ENCODE measurements around the gene ACSL5. TPM values are rescaled to one million over a fixed set of nuclear protein-coding genes. Genes with fewer than 3 reads are reported as not detected.
A peak's percentile ranks its signal among the peaks of the same experiment; 100 is the strongest.

ACSL5 gene
- total and polyA plus RNA-seq, 10 of the 15 experiments (the other 5 are each of a cell fraction or from before 2014, with no cell fraction given) = 22.3 to 57.0 (median 46.4) TPM

GRCh38 chr10:112467541-112468075, 93.7 kb downstream of the ACSL5 start (continued):
- no peak for TF ChIP-seq USF1 (IDR thresholded peaks at IDR 0.05; ENCODE audit: borderline replicate concordance, extremely low read length, insufficient read depth, low read depth, low read length)

GRCh38 chr10:112471878-112472487, 98.1 kb downstream of the ACSL5 start:
- ChIA-PET RAD21 (ENCODE audit: unreplicated experiment) (interaction anchor here (0.6 to 2.3 kb wide), 27 partner anchors 9 to 1091 kb away, joined by 3 to 16 read pairs (median 4); partner anchors contain the start of genes VTI1A and ZDHHC6), SMC1A (ENCODE audit: uncharacterized antibody, unreplicated experiment) (interaction anchor here (0.6 to 2.6 kb wide), 26 partner anchors 9 to 1046 kb away, joined by 3 to 16 read pairs (median 3); partner anchors contain the start of genes ACSL5, VTI1A and ZDHHC6), CTCF (interaction anchor here (0.6 to 3.8 kb wide), 64 partner anchors 9 to 1216 kb away, joined by 3 to 42 read pairs (median 4); partner anchors contain the start of genes ACSL5 and ZDHHC6), POLR2A (interaction anchor here (0.7 kb wide), 2 partner anchors 1858 to 1894 kb away, joined by 3 to 4 read pairs; no protein-coding TSS in a partner anchor)
- ATAC-seq (peak; percentile 91), FAIRE-seq (peak; percentile 99), DNase-seq (ENCODE audit: low read depth, low spot score) (peak; percentile 25)
- no peak overlapping the region for H3K27ac ChIP-seq (ENCODE audit: control insufficient read depth, insufficient read depth)
- no peak overlapping the region for H3K4me3 ChIP-seq
- H3K79me2 ChIP-seq (ENCODE audit: control insufficient read depth, insufficient read depth, low read length) = no peaks in the 10 kb centered on the region; the same call in 1 of the 2 replicates
- H3K27me3 ChIP-seq (replicated peaks in 1 of 2; ENCODE audit: control insufficient read depth in 2 of 2, insufficient read depth in 2 of 2, low read length in 1 of 2) = no peaks in the 10 kb centered on the region
- 24% methylated on average over 4 of the region's 4 CpGs for WGBS (ENCODE audit: insufficient coverage, insufficient replicate concordance, low lambda C conversion rate, missing lambda C conversion rate)
- in situ Hi-C loops (cut with MboI) (loop anchor here (10.0 kb wide), 1 partner anchor 913 kb away; no protein-coding TSS in a partner anchor), intact Hi-C loops (cut with micrococcal nuclease; ENCODE audit: unreplicated experiment) (loop anchor here (1.0 to 10.0 kb wide), 2 partner anchors 157 to 1053 kb away; no protein-coding TSS in a partner anchor)
- no peaks in the 10 kb centered on the region for H3K4me1 ChIP-seq (ENCODE audit: control insufficient read depth, insufficient read depth, low read length)
- 0 out of 2 replicates have a peak overlapping the region, but pooled peaks have one; percentile 28 for H2AFZ ChIP-seq (ENCODE audit: control insufficient read depth, low read depth, low read length)
- BruUV-seq (replicated peaks) = no TSS peak
- H3K9ac ChIP-seq (ENCODE audit: control insufficient read depth, insufficient read depth, low read length) = no peak overlapping the region
- no peak overlapping the region for H3K4me2 ChIP-seq (ENCODE audit: control insufficient read depth, insufficient read depth)
- H3K36me3 ChIP-seq (ENCODE audit: control insufficient read depth in 2 of 2, insufficient read depth in 2 of 2, low read length in 1 of 2) = peaks cover 2 to 9% of the 10 kb centered on the region in 2 experiments; a peak in 2 of 4 replicates
- H3K9me3 ChIP-seq (replicated peaks; ENCODE audit: control insufficient read depth, insufficient read depth, low read length) = no peaks in the 10 kb centered on the region
- H4K20me1 ChIP-seq (ENCODE audit: control insufficient read depth, insufficient read depth) = no peaks in the 10 kb centered on the region
- TF ChIP-seq NFYB (IDR thresholded peaks at IDR 0.05; ENCODE audit: insufficient read depth, low read depth, low read length) (no peak), PKNOX1 (IDR thresholded peaks at IDR 0.05) (no peak), PRDM15 (CRISPR knock-in tag; IDR thresholded peaks at IDR 0.05) (no peak), CTCF (IDR thresholded peaks at IDR 0.05 in 2 of 3, conservative IDR thresholded peaks at IDR 0.05 in 1 of 3; ENCODE audit: control insufficient read depth in 2 of 3, extremely low read depth in 1 of 3, insufficient read depth in 1 of 3, low read depth in 3 of 3, low read length in 3 of 3) (peak; percentile 56 to 82 (median 68); a peak in 5 of 6 replicates), RB1 (IDR thresholded peaks at IDR 0.05; ENCODE audit: borderline replicate concordance) (no peak), BMI1 (IDR thresholded peaks at IDR 0.05; ENCODE audit: borderline replicate concordance) (no peak), RAD21 (IDR thresholded peaks at IDR 0.05; ENCODE audit: insufficient read depth, low read depth, low read length) (peak; percentile 78), SIN3A (IDR thresholded peaks at IDR 0.05; ENCODE audit: low read depth, low read length) (no peak), CHD1 (IDR thresholded peaks at IDR 0.05; ENCODE audit: low read depth, low read length) (no peak), MXI1 (IDR thresholded peaks at IDR 0.05; ENCODE audit: low read depth, low read length) (no peak)

Data from GM12878 (cell line).